ENCODE data around the gene ANKRD34A. TPM values are rescaled to one million over a fixed set of nuclear protein-coding genes. Genes with fewer than 3 reads are reported as not detected.

The ANKRD34A gene
- total and polyA plus RNA-seq, 2 of the 13 experiments (the other 11 are each of a cell fraction or from before 2014, with no cell fraction given): 0.05 to 0.07 TPM

GRCh38 chr1:145995964-145996432 lies 31.6 kb upstream of the ANKRD34A start (continued):
- TF ChIP-seq AFF4 (CRISPR knock-in tag; IDR thresholded peaks at IDR 0.05): peak; percentile 86; the same call in 1 of the 2 replicates
- TF ChIP-seq ATF7-NPFF (CRISPR knock-in tag; IDR thresholded peaks at IDR 0.05; ENCODE audit: low read depth): 0 out of 2 replicates have a peak, but pooled peaks have one; percentile 7
- TF ChIP-seq ZNF670 (CRISPR knock-in tag; IDR thresholded peaks at IDR 0.05; ENCODE audit: borderline replicate concordance): 0 out of 2 replicates have a peak, but pooled peaks have one; percentile 45
- 0 out of 4 replicates have a peak, but pooled peaks of 1 of the 2 experiments have one; percentile 13 for TF ChIP-seq HMGXB4 (CRISPR knock-in tag; IDR thresholded peaks at IDR 0.05; ENCODE audit: borderline replicate concordance in 1 of 2, low read depth in 1 of 2)
- peak; percentile 28; the same call in 1 of the 2 replicates for TF ChIP-seq ZNF136 (CRISPR knock-in tag; IDR thresholded peaks at IDR 0.05; ENCODE audit: low read depth)
- peak; percentile 63; the same call in 1 of the 2 replicates for TF ChIP-seq SRY (CRISPR knock-in tag; IDR thresholded peaks at IDR 0.05)
- peak; percentile 85; the same call in 1 of the 2 replicates for TF ChIP-seq PAF1 (CRISPR knock-in tag; IDR thresholded peaks at IDR 0.05)
- TF ChIP-seq HDAC6 (IDR thresholded peaks at IDR 0.05; ENCODE audit: low read depth, low read length): peak; percentile 91; the same call in 1 of the 2 replicates
- 0 out of 2 replicates have a peak, but pooled peaks have one; percentile 31 for TF ChIP-seq ZBTB7A (CRISPR knock-in tag; IDR thresholded peaks at IDR 0.05)
- peak; percentile 21; the same call in 1 of the 2 replicates for TF ChIP-seq SSRP1 (CRISPR knock-in tag; IDR thresholded peaks at IDR 0.05)
- TF ChIP-seq ZNF101 (CRISPR knock-in tag; IDR thresholded peaks at IDR 0.05; ENCODE audit: borderline replicate concordance, low read depth): 0 out of 2 replicates have a peak, but pooled peaks have one; percentile 4
- TF ChIP-seq ASH2L (IDR thresholded peaks at IDR 0.05; ENCODE audit: insufficient read length, low read depth, low read length): peak; percentile 63
- 0 out of 2 replicates have a peak, but pooled peaks have one; percentile 27 for TF ChIP-seq ZNF546 (CRISPR knock-in tag; conservative IDR thresholded peaks at IDR 0.05)
